Uterus (tissue), 4 donors: ENCODE data around the gene TMEM86A. TPM values are rescaled to one million over a fixed set of nuclear protein-coding genes. Genes with fewer than 3 reads are reported as not detected.
A peak's percentile ranks its signal among the peaks of the same experiment; 100 is the strongest.

Source experiments
- DNase-seq, 2 donors: peaks; one replicate each; pipeline ENCODE4 v3.0.0-alpha.2; 2019 to 2020
- H3K27ac ChIP-seq, 2 donors: fragments of 200-600 bp; sonication (generic); 1 replicate in 1 of 2; 2 replicates in 1 of 2; pipeline ENCODE4 v1.5.1; 2016 to 2018
- H3K27me3 ChIP-seq, 2 donors: fragments of 200-600 bp; sonication (generic); one replicate each; pipeline ENCODE4 v1.5.1; 2018 to 2019; ENCODE audit warnings: control low read depth in 1 of 2
- H3K36me3 ChIP-seq, 2 donors: fragments of 200-600 bp; sonication (generic); one replicate each; pipeline ENCODE4 v1.5.1; 2019; ENCODE audit warnings: control low read depth in 1 of 2
- H3K4me1 ChIP-seq, 2 donors: fragments of 200-600 bp; sonication (generic); one replicate each; pipeline ENCODE4 v1.5.1; 2018 to 2019; ENCODE audit warnings: control low read depth in 1 of 2
- H3K4me3 ChIP-seq, 2 donors: fragments of 200-600 bp; sonication (generic); 1 replicate in 1 of 2; 2 replicates in 1 of 2; pipeline ENCODE4 v1.5.1; 2018 to 2019; ENCODE audit warnings: mild to moderate bottlenecking in 1 of 2
- H3K9me3 ChIP-seq, 2 donors: fragments of 200-600 bp; sonication (generic); one replicate each; pipeline ENCODE4 v1.5.1; 2019; ENCODE audit warnings: control low read depth in 1 of 2
- CTCF ChIP-seq, 4 experiments: fragments of 200-600 bp in 2 of 4; fragments of 450-650 bp in 2 of 4; sonication (generic) in 2 of 4; IDR thresholded peaks; one replicate each; pipeline ENCODE4 v1.5.1; 2016 to 2019; ENCODE audit warnings: antibody characterized with exemption in 4 of 4, mild to moderate bottlenecking in 2 of 4, moderate library complexity in 1 of 4
- POLR2A ChIP-seq, 2 donors: fragments of 450-650 bp; IDR thresholded peaks; one replicate each; pipeline ENCODE4 v1.6.1; 2016; ENCODE audit warnings: antibody characterized with exemption in 2 of 2, mild to moderate bottlenecking in 1 of 2, moderate library complexity in 1 of 2
- intact Hi-C: fragments of 100-400 bp; cut with DNase I; formaldehyde crosslinking; loops from one replicate; pipeline ENCODE4 v1.15.1; 2023; ENCODE audit warnings: low total_unique reads
- total RNA-seq, 4 donors: library from RNA; depleted of rRNA in 3 of 4; stranded (reverse); fragments of >200 nt in 3 of 4; gene quantifications; one replicate each; pipeline versions ENCODE4 v1.1.0 to v1.2.4, GENCODE V29; 2014 to 2023
- donor health status: DM: yes; HTN: yes; CAD: no.

Gene TMEM86A
- total RNA-seq, 4 donors from 2014 or later: 1.3 to 3.9 (median 3.3) TPM

GRCh38 chr11:18720091-18720807 is 21.7 kb downstream of the TMEM86A start:
- H3K4me1 ChIP-seq: peaks cover 0 to 7% of the 10 kb centered on the region in 2 donors
- no peak for TF ChIP-seq POLR2A (IDR thresholded peaks at IDR 0.05)
- no peak for TF ChIP-seq CTCF (IDR thresholded peaks at IDR 0.05)
- no peaks in the 10 kb centered on the region for H3K27me3 ChIP-seq
- no peaks in the 10 kb centered on the region for H3K9me3 ChIP-seq
- H3K4me3 ChIP-seq: peak overlapping the region in 1 of 2 donors; percentile 55
- H3K27ac ChIP-seq: peak overlapping the region; percentile 72 to 88
- DNase-seq: peak in 1 of 2 donors; percentile 28
- no peaks in the 10 kb centered on the region for H3K36me3 ChIP-seq
- intact Hi-C loops: no loop called here

DNA sequence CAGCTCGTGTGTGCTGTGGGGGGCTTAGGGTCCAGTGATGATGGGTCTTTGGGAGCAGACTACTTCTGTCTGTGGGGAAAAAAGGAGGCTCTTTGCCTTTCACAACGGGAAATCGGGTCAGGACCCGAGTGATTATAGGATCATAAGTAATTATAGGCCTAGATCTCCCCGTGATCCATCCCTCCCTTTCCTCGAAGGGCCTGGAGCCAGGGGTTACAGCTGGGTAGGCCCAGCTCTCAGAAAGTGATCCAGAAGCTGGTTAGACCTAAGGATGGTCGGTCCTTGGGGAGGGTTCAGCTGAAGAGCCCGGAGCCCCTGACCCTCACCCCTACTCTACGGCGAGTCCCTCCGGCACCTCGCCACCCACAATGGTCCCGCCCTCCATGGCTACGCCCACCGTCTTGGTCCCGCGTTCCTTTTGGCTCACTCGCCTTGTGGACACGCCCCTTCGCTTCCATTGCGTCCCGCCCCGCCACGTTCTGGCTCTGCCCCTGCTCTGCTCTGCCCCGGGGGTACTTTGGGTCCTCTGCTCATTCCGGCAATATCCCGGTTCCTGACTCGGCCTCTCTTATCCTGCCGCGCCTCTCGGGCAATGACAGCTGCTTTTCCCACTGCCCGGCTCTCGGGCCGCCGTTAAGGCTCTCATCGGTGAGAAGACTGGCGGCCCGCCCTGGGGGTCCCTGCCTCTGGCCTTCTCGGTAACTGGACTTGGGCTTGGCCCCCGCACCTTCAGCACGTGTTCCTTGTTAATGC is 22.4 kb downstream of the TMEM86A start:
- Histone ChIP-seq H3K4me3 (peak overlapping the region; percentile 55 to 58), H3K4me1 (peaks cover 0 to 7% of the 10 kb centered on the region in 2 donors), H3K36me3 (no peaks in the 10 kb centered on the region), H3K9me3 (no peaks in the 10 kb centered on the region), H3K27ac (peak overlapping the region; percentile 72 to 88), H3K27me3 (no peaks in the 10 kb centered on the region)
- TF ChIP-seq CTCF (IDR thresholded peaks at IDR 0.05) (no peak), POLR2A (IDR thresholded peaks at IDR 0.05) (peak in 1 of 2 donors; percentile 38)
- intact Hi-C loops: no loop called here
- DNase-seq: peak; percentile 86 to 89

DNA sequence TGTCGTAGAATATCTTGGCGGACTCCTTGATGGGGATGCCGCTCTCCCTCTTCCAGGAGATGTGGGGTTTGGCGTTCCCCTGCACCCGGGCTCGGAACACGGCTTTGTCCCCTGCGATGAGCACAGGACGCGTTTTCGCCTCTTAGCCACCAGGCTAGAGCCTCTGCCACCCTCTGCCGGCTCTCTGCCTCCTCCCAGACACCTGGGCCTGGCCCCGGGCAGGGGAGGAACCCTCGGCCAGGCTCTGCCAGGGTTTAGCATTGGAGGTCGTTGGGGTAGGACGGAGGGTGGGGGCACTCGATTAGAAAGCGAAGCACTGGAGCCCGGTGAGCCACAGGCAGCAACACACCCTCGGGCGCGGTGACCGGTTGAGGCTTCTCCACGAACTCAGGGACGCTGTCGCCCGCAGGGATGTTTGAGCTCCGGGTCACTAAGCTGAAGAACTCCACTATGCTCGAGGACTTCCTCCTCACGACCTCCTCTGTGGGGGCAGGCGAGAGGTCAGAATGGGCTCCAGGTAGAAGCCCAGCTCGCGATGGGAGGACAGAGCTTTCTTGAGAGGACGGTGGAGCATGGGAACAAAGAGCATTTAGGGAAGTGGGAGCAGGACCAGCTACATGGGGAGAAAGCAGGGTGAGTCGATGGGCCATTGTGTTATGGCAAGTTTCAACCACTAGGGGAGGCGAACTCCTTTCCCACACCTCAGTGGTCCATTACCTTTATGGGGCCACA is 23.1 kb downstream of the TMEM86A start:
- intact Hi-C loops: no loop called here
- Histone ChIP-seq H3K27me3 (no peaks in the 10 kb centered on the region), H3K9me3 (no peaks in the 10 kb centered on the region), H3K36me3 (no peaks in the 10 kb centered on the region), H3K27ac (peak overlapping the region; percentile 72 to 88), H3K4me3 (peak overlapping the region; percentile 55 to 58), H3K4me1 (peaks cover 0 to 7% of the 10 kb centered on the region in 2 donors)
- TF ChIP-seq POLR2A (IDR thresholded peaks at IDR 0.05): no peak
- TF ChIP-seq CTCF (IDR thresholded peaks at IDR 0.05): peak; percentile 54 to 77 (median 63)
- peak; percentile 34 to 37 for DNase-seq

DNA sequence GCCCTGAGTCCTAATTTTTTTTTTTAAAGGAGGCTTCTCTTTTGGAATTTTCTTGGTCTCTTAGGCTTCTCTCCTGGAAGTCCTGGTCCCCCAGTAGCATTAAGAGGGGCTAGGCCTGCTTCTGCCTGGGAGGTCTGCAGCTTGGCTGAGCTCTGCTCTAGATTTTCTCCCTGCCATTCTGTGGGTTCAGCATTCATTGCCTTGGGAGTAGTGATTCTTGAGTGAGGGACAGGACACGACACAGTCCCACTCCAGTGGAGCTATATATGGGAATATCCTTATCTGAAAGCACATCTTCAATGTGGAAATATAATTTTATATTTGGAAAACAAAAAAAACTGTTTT is 23.7 kb downstream of the TMEM86A start:
- TF ChIP-seq POLR2A (IDR thresholded peaks at IDR 0.05): no peak
- no peak for TF ChIP-seq CTCF (IDR thresholded peaks at IDR 0.05)
- Histone ChIP-seq H3K27ac (peak overlapping the region; percentile 72 to 88), H3K4me3 (peak overlapping the region in 1 of 2 donors; percentile 58), H3K9me3 (no peaks in the 10 kb centered on the region), H3K36me3 (no peaks in the 10 kb centered on the region), H3K27me3 (no peaks in the 10 kb centered on the region), H3K4me1 (peaks cover 0 to 7% of the 10 kb centered on the region in 2 donors)
- DNase-seq: no peak
- intact Hi-C loops: no loop called here
